ENCODE results near the gene ATP6AP1.

ATP6AP1 gene

DNA sequence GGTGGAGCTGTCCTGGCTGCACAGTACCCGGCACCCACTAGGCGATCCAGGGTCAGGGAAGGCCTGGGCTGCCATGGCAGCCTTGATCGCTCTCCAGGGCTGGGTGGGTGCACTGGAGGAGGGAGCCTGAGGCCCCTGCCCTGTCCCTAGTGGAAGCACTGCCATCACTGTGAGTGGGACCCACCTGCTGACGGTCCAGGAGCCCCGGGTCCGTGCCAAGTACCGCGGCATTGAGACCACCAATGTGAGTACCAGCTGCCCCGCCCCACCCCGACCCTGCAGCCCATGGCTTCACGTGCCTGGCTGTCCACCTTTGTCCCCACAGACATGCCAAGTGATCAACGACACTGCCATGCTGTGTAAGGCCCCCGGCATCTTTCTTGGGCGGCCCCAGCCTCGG lies 38.4 kb downstream of the ATP6AP1 start:
- DNase-seq, result no peak
- Histone ChIP-seq H3K27me3 (no peaks in the 10 kb centered on the region), H3K4me3 (ENCODE audit: low read depth, low read length) (no peak overlapping the region), H3K9me3 (no peaks in the 10 kb centered on the region), H3K4me1 (no peaks in the 10 kb centered on the region), H3K36me3 (no peaks in the 10 kb centered on the region; the same call in 1 of the 2 replicates)
- TF ChIP-seq, protein P1, sequence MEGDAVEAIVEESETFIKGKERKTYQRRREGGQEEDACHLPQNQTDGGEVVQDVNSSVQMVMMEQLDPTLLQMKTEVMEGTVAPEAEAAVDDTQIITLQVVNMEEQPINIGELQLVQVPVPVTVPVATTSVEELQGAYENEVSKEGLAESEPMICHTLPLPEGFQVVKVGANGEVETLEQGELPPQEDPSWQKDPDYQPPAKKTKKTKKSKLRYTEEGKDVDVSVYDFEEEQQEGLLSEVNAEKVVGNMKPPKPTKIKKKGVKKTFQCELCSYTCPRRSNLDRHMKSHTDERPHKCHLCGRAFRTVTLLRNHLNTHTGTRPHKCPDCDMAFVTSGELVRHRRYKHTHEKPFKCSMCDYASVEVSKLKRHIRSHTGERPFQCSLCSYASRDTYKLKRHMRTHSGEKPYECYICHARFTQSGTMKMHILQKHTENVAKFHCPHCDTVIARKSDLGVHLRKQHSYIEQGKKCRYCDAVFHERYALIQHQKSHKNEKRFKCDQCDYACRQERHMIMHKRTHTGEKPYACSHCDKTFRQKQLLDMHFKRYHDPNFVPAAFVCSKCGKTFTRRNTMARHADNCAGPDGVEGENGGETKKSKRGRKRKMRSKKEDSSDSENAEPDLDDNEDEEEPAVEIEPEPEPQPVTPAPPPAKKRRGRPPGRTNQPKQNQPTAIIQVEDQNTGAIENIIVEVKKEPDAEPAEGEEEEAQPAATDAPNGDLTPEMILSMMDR (IDR thresholded peaks at IDR 0.05; ENCODE audit: low read depth, low read length), result no peak

DNA sequence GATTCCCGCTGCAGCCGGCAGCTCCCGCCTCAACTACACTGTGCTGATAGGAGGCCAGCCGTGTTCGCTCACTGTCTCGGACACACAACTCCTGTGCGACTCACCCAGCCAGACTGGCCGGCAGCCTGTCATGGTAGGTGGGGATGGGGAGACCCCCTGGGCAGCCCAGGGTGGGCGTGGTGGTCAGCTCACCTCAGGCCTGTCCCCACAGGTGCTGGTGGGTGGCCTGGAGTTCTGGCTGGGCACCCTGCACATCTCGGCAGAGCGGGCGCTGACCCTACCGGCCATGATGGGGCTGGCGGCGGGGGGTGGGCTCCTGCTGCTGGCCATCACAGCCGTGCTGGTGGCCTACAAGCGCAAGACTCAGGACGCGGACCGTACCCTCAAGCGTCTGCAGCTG lies 39.1 kb downstream of the ATP6AP1 start:
- H3K4me3 ChIP-seq (ENCODE audit: low read depth, low read length), result no peak overlapping the region
- H3K36me3 ChIP-seq, result no peaks in the 10 kb centered on the region; the same call in 1 of the 2 replicates
- DNase-seq, result no peak
- no peaks in the 10 kb centered on the region for H3K27me3 ChIP-seq
- no peaks in the 10 kb centered on the region for H3K9me3 ChIP-seq
- TF ChIP-seq, protein P1 (IDR thresholded peaks at IDR 0.05; ENCODE audit: low read depth, low read length), result no peak
- H3K4me1 ChIP-seq, result no peaks in the 10 kb centered on the region

DNA sequence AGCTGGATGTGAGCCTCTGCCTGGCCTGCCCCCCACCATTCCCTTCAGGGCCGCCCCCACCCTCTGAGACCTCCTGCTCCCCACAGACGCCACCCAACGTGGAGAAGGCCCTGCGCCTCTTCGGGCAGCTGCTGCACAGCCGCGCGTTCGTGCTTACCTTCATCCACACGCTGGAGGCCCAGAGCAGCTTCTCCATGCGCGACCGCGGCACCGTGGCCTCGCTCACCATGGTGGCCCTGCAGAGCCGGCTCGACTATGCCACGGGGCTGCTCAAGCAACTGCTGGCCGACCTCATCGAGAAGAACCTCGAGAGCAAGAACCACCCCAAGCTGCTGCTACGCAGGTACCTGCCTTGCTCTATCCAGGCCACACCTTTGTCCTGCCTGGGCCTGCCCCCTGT lies 39.7 kb downstream of the ATP6AP1 start:
- no peaks in the 10 kb centered on the region for H3K27me3 ChIP-seq
- no peaks in the 10 kb centered on the region for H3K4me1 ChIP-seq
- H3K36me3 ChIP-seq, result no peaks in the 10 kb centered on the region; the same call in 1 of the 2 replicates
- DNase-seq, result no peak
- no peak overlapping the region for H3K4me3 ChIP-seq (ENCODE audit: low read depth, low read length)
- H3K9me3 ChIP-seq, result no peaks in the 10 kb centered on the region
- TF ChIP-seq, protein P1 (IDR thresholded peaks at IDR 0.05; ENCODE audit: low read depth, low read length), result no peak

DNA sequence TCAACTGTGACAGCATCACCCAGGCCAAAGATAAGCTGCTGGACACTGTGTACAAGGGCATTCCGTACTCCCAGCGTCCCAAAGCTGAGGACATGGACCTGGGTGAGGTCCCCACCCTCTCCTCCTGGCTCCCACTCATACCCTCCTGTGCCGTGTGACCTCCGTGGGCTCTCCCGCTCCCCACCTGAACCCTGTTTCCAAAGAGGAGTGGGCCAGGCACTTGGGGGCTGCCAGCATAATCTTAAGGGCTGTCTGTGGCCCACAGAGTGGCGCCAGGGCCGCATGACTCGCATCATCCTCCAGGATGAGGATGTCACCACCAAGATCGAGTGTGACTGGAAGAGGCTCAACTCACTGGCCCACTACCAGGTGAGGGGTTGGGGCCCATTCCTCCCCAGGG lies 40.6 kb downstream of the ATP6AP1 start:
- H3K9me3 ChIP-seq, result no peaks in the 10 kb centered on the region

DNA sequence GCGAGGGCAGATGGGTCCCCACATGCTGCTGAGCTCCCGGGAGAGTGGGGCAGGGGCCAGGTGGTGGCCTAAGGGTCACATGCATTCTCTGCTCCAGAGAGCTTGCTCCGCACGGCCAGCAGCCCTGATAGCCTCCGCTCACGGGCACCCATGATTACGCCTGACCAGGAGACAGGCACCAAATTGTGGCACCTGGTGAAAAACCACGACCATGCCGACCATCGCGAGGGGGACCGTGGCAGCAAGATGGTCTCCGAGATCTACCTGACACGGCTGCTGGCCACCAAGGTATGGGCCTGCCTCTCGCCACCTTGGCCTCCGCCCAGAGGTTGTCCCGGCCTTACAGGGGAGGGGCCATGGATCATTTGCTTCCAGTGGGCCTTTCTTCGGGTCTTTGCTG lies 41.4 kb downstream of the ATP6AP1 start:
- no peaks in the 10 kb centered on the region; the same call in 1 of the 2 replicates for H3K36me3 ChIP-seq
- H3K4me3 ChIP-seq (ENCODE audit: low read depth, low read length), result no peak overlapping the region
- H3K27me3 ChIP-seq, result no peaks in the 10 kb centered on the region
- H3K9me3 ChIP-seq, result no peaks in the 10 kb centered on the region
- no peak for DNase-seq
- TF ChIP-seq, protein P1 (IDR thresholded peaks at IDR 0.05; ENCODE audit: low read depth, low read length), result no peak
- H3K4me1 ChIP-seq, result no peaks in the 10 kb centered on the region

More for the DNA sequence above, 40.6 kb downstream of the ATP6AP1 start:
- no peaks in the 10 kb centered on the region; the same call in 1 of the 2 replicates for H3K36me3 ChIP-seq
- TF ChIP-seq, protein P1 (IDR thresholded peaks at IDR 0.05; ENCODE audit: low read depth, low read length), result no peak
- H3K4me3 ChIP-seq (ENCODE audit: low read depth, low read length), result no peak overlapping the region
- H3K4me1 ChIP-seq, result no peaks in the 10 kb centered on the region
- no peak for DNase-seq
- no peaks in the 10 kb centered on the region for H3K27me3 ChIP-seq

DNA sequence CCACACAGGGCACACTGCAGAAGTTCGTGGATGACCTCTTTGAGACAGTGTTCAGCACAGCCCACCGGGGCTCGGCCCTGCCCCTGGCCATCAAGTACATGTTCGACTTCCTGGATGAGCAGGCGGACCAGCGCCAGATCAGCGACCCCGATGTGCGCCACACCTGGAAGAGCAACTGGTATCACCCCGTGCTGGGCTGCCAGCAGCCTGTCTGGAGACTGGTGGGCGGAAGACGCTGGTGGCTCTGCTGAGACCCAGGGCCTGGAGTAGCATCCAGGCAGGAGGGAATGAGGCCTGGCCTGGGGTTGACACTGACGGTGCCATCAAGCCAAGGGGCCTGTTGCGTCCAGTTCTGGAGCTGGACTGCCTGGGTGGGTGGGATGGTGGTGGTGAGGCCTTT lies 42.0 kb downstream of the ATP6AP1 start:
- no peaks in the 10 kb centered on the region for H3K27me3 ChIP-seq
- H3K36me3 ChIP-seq, result no peaks in the 10 kb centered on the region; the same call in 1 of the 2 replicates
- no peak for DNase-seq
- H3K9me3 ChIP-seq, result no peaks in the 10 kb centered on the region
- TF ChIP-seq, protein P1 (IDR thresholded peaks at IDR 0.05; ENCODE audit: low read depth, low read length), result no peak
- no peak overlapping the region for H3K4me3 ChIP-seq (ENCODE audit: low read depth, low read length)
- no peaks in the 10 kb centered on the region for H3K4me1 ChIP-seq

Data from BE2C (cell line).